HFF-Myc (cell line): ENCODE measurements around the gene SLK.

ENCODE experiments used
- DNase-seq: peaks from one replicate; pipeline ENCODE4 v3.0.0-alpha.2; 2011; ENCODE audit warnings: low read depth; ENCODE audit errors: extremely low read depth
- H3K4me3 ChIP-seq: replicated peaks from 2 replicates; pipeline ENCODE4 v1.5.1; 2011; ENCODE audit warnings: low read depth, mild to moderate bottlenecking, control low read depth, low read length
- TF ChIP-seq, protein P1 (sequence below): IDR thresholded peaks from 2 replicates; pipeline ENCODE4 v1.5.1; 2012; ENCODE audit warnings: mild to moderate bottlenecking, low read depth, low read length, control low read depth; ENCODE audit errors: missing control alignments

Gene SLK

DNA sequence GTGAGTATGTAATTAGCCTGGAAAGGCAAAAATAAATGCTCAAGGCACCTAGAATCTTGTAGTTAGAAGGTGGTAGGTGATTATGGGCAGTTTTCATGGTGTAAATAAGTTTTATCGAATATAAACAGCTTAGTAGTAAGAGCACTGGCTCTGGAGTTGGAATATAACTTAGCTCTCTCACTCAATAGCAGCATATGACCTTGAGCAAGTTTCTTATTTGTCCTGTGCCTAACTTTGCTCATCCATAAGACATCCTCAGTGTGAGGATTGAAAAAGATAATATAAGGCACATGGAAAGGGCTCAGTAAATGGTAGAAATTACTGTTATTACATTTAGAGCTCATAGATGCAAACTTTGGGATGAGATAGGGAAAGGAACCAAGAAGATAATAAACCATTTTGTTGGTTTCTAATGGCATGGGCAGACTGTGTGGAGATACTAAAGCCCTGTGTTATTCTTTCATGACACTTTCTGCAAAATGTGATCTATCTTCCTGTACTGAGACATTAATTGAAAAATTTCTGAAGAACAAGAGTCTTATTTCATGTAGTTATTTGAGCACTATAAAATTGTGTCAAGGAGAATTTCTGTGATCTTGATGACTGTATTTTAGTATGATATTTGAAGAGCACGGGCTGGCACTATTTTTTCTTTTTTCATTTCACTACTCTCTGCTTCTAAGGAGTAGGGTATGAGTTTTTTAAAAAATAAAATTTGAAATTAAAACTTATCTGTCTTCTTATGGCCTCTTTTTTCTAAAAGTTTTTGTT, 3.1 kb downstream of the SLK start:
- H3K4me3 ChIP-seq, result peak overlapping the region; percentile 84
- DNase-seq, result no peak
- TF ChIP-seq, protein P1, sequence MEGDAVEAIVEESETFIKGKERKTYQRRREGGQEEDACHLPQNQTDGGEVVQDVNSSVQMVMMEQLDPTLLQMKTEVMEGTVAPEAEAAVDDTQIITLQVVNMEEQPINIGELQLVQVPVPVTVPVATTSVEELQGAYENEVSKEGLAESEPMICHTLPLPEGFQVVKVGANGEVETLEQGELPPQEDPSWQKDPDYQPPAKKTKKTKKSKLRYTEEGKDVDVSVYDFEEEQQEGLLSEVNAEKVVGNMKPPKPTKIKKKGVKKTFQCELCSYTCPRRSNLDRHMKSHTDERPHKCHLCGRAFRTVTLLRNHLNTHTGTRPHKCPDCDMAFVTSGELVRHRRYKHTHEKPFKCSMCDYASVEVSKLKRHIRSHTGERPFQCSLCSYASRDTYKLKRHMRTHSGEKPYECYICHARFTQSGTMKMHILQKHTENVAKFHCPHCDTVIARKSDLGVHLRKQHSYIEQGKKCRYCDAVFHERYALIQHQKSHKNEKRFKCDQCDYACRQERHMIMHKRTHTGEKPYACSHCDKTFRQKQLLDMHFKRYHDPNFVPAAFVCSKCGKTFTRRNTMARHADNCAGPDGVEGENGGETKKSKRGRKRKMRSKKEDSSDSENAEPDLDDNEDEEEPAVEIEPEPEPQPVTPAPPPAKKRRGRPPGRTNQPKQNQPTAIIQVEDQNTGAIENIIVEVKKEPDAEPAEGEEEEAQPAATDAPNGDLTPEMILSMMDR, result no peak

DNA sequence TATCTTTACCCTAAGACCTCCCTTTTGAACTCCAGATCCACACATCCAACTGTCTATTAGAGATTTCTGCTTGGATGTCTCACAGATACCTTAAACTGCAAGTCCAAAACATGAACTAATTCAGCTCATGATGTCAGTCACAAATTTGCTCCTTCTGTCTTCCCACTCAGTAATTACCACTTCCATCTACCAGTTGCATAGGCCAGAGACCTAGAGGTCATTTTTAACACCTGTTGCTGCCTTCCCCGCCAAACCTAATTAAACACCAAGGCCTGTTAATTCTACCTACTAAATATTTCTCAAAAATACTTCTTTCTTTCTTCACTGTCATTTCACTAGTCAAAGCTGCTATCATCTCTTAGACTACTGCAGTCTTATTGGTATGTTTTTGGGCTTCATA, 8.2 kb downstream of the SLK start:
- no peak for DNase-seq
- H3K4me3 ChIP-seq, result no peak overlapping the region
- TF ChIP-seq, protein P1, result no peak

DNA sequence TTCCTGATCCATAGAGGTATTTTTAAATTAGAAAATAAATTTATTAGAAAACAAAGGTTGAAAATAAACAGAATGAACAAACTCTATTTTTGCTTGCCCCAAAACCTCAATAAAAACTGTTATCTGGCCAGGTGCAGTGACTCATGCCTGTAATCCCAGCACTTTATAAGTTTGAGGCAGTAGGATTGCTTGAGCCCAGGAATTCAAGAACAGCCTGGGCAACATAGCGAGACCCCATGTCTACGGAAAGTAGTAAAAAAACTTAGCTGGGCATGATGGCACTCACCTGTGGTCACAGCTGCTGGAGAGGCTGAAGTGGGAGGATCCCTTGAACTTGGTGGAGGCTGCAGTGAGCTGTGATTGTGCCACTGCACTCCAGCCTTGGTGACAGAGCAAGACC, 10.3 kb downstream of the SLK start:
- TF ChIP-seq, protein P1, result no peak
- H3K4me3 ChIP-seq, result no peak overlapping the region
- no peak for DNase-seq

DNA sequence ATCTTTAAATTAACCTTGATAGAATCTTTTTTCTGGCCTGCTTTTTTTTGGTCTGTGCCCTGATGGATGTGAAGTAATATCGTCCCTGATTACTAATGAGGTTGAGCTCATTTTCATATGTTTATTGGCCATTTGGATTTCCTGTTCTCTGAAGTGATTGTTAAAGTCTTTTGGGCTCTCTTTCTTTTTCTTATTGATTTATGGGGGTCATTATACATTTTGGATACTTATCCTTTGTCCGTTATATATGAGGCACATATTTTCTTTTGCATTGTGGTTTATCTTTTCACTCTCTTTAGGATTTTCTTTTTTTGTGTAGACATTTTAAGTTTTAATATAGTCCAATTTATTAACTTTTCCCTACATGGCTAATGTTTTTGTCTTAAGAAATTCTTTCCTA, 12.6 kb downstream of the SLK start:
- H3K4me3 ChIP-seq, result no peak overlapping the region
- DNase-seq, result no peak
- TF ChIP-seq, protein P1, result no peak

DNA sequence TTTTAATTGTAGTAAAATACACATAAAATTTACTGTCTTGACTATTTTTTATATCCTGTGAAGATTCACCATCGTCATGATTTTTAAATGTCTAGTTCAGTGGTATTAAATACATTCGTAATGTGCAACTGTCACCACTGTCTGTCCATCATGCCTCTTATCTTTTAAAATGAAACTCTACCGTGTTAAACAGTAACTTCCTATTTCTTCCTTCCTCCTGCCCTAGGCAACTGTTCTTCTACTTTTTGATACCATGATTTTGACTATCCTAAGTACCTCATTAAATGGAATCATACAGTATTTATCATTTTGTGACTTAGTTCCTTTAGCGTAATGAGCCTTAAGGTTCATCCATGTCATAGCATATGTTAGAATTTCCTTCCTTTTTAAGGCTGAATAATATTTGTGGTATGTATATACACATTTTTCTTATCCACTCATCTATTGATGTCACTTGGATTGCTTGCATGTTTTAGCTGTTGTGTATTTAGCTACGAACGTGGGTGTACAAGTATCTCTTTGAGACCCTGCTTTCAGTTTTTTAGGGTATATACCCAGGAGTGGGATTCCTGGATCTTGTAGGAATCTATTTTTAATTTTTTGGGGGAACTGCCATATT, 13.5 kb downstream of the SLK start:
- DNase-seq, result no peak
- no peak overlapping the region for H3K4me3 ChIP-seq
- TF ChIP-seq, protein P1, result no peak

DNA sequence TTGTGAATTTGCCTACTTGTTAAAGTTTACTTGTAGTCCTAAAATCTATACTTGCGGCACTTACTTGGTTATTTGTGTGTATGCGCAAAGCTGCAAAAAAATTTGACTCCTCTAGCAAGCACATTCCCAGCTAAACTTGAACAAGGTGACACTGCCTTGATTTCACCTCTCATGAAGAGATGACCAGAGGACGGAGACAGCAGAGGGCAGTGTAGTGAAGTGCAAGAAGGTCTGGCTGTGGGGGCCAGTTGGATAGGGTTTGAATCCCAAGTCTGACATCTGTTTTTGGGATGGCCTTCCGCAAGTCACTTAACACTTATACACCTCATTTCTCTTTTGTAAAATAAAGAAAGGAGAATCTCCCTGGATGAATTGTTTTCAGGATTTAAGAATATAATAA, 15.7 kb downstream of the SLK start:
- H3K4me3 ChIP-seq, result no peak overlapping the region
- DNase-seq, result no peak
- TF ChIP-seq, protein P1, result peak; percentile 36

DNA sequence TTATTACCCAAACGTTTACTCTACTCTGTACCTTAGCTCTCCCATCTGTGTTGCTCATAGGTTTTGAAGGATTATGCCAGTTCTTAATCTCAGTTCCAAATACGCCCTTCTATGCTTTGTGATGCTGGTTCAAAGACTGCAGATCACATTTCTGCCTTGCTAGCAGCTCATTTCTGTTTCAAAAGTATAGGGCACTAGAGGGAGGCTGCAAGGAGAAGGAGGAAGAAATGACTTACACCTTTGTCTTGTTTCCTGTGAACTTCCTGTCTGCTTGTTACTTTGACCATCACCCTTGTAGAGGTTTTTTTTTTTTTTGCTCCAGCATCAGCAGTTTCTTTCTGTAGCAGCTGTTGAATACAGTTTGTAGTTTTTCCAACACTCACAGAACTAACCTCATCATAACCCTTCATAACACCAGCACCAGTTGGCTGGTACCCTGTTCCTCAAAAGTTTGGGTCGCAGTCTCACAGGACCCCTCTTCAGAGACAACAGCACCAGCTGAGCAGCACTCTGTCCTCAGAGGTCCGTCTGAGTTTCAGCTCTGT, 16.5 kb downstream of the SLK start:
- DNase-seq, result no peak
- no peak overlapping the region for H3K4me3 ChIP-seq
- TF ChIP-seq, protein P1, result no peak
